Hematopoietic multipotent progenitor cell treated with erythropoietin and hydrocortisone succinate and interleukin-3 and kit ligand, for 8 days (in vitro differentiated cells): Measurements from ENCODE around the gene TMEM100.
A peak's percentile ranks its signal among the peaks of the same experiment; 100 is the strongest.

ENCODE experiments used
- DNase-seq: peaks from one replicate; pipeline ENCODE4 v3.0.0-alpha.2; 2015

Gene TMEM100

DNA sequence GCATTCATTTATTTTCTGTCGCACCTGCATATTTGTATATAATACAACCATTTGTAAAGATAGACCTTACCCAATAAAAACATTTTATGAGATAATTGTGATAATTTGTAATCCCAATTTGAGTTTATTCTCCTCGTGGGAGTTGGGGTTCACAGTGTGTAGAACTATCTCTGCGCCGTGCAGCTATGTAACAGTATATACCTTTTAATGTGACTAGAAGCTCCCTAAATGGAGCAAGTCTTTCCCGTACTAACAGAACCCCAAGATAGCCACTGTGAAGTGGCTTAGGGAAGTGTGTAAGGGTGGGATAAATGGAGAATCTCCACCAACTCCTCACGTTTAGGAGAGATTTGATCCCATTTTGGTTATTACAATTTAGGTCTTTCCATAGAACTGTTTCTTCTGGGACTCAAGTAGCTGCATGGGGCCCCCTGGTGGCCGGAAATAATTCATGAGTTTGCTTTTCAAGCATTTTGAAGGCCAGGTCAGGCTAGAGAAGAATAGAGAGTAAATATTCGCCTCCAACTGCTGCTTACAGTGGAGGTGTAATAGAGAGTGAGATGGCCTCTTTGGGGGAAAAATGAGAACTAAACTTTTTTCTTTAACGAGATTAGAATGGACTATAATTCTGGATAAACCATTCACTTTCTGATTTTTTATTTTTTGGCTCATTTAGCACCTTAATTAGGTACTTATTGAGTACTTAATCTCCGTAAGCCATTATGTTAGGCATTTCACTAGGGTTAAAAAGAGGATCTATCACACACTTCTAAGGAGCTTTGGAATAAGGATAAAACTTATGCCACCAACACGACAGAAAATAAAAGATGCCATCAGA, 4.5 kb downstream of the TMEM100 start:
- DNase-seq: peak; percentile 74

DNA sequence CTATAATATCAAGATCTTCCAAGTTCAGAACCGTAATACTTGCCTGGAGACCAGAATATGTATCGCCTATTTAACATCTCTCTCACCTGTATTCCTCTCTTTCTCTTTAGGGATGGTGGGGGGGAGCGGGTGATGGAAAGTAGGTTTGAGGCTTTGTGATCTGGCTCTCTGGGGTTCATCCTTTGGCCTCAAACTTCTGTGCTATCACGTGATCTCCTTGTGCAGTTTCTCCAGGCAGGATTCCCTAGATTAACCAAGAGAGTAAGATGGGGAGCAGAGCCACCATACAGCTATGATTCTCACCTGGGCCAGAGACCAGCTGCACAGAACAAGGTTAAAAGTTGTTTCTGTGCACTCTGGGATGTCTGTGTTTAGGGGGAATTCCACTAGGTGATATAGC, 5.2 kb downstream of the TMEM100 start:
- DNase-seq: no peak

DNA sequence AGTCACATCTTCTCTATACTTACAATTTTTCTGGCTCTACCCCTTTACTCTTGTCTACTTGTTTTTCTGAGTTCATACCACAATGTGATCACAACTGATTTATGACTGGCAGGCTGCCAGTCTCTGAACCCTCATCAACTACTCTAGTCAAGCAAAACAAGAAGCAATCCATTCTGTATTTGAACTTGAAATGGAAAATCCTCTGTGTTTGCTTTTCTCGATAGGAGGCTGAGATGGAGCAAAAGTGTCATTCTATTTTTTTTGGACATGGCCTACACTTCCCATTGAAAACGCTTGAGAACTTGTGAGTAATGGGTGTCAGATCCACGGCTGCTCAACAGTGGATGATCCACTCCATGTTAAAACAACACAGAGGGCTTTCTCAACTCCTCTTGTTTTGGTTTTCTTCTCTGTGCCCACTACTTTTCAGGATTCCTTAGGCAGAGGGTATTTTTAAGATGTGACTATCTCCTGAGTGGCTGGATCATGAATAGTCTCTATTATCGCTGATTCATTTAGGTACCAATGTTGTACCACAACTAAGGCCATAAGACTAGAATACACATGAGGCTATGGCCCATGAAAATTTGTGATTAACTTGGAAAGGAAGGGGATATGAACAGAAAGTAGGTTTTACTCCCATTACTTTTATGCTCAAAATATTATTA, 11.7 kb downstream of the TMEM100 start:
- no peak for DNase-seq

DNA sequence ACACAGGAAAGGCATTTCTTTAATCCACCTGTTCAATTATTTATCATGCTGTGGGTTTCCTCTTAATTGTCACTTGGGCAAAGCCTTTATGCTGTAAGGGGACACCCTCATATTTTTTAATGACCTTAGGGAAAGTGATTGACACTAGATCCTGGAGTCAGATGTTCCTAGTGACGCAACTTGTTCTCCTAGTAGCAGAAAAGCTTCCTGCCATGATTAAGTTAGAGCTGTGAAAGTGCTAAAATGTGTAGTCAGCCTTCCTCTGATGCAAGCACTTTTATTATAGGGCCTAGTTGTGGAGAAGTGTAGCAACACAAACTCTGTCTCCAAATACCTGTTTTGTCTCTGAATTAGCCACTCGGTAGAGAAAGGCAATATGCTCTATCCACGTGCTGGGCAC, 12.3 kb downstream of the TMEM100 start:
- no peak for DNase-seq

DNA sequence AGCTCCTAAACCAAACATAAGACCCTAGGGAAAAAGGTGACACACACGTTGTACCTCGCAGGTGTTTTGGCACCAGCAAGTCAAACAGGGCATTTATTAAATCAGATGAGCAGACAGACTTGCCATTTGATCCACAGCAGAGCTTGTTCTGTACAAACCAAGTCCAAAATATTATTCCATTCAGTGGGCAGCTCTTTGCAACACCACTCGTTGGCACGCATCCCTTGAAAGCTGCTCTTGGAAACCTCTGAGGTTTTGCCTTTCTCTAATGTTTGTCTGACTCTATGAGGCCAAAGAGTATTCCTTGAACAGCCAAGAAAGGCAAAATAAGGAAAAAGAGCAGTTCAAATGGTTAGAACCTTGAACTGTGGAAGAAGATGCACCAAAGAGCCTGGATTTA, 12.7 kb downstream of the TMEM100 start:
- DNase-seq: no peak

DNA sequence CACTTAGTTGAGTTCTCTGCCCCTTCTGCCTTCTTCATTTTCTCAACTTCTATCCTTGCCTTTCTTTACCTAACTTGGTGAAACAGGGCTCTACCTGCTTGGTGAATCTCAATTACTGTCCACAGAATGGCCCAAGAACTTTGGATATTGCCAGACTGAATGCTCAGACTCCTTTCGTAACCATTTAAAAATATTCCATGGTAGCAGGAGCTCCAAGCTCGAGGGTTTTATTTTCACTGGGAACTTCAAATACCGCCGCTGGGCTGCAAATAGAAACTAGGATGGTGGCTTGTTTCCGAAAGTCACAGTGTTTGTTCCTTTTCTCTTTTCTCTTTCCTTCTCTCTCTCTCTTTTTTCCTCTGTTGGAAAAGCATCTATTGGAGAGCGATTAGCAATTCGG, 13.2 kb downstream of the TMEM100 start:
- no peak for DNase-seq

DNA sequence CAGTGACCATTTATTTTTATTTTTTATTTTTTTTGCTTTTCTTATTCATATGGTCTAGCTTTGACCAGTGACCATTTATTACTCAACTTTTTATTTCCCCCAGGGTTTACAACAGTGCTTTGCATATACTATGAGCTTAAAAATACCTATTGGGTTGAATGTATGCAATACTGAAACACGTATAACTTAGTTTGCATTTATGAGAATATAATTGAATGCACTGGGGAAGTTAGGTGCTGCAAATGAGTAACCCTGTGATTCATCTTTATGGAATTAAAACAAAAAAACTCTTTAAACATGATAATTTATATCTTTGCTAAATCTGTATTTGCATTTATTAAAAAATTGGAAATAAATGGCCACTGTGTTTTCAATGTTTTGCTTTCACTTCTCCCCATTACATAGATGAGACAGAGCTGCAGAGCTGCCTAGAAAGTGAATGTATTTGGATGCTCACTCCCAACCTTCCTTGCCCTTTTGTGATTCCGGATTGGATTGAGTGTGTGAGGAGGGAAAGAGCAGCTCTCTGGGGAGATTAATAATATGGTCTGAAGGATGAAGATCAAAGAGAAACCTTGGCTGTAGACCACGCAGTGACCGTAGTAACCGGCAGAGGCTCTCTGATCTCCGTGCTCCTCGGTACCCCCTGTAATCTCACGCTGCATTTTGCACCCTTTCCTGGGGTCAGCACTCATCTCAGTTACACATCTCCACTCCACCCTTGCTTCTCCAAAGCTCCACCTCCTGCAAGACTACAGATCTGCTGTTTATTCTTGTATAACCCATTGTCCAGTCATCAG, 14.3 kb downstream of the TMEM100 start:
- DNase-seq: no peak

DNA sequence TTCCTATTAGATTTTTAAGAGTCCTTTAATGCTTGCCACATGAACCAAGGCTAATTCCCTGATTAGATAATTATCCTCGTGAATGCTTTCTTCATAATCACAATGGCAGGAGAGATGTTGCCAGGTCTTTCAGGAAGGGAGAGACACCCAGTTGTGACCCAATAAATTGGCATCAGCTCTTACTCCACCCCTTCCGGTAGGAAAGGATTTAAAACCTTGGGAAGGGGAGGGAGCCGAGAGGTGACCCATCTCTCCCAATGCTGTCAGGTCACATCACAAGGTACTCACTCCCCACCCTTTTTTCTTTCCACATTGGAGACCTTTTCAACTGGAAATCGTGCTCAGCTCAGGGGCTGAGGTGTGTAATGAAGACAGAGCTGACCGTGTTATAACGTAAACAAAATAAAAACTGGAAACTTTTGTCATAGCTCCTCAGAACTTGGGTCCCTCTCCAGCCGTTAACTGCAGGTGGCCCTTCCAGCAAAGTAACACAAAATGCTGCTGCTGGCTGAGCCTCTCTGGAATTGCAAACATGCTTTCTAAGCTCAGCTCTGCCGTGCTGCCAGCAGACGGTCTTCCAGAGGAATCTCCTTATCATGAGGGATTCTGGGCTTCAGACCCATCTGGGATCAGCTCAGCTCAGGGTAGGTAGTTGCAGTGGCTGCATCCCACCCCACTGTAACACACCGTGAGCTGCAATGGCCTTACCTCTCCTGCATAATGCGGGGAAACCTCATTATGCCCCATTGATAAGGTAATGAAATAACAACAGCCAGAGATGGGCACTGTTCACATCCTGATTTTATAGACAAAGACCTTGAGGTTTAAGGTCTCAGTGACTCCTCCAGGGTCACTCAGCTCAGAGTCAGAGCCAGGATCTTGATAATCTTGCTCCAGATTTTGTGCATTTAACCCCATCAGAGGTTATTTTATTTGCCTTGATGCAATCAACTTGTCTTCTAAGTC, 15.6 kb downstream of the TMEM100 start:
- DNase-seq: no peak

DNA sequence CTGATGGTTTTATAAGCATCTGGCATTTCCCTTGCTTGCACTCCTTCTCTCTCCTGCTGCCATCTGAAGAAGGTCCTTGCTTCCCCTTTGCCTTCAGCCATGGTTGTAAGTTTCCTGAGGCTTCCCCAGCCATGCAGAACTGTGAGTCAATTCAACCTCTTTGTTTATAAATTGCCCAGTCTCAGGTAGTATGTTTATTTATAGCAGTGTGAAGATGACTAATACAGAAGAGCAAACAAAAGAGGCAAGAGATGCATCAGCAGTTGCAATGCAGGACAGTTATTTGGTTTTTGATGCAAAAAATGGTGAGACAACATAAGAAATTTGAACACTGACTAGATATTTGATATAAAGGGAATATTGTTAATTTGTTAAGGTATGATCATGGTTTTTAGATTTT, 16.8 kb downstream of the TMEM100 start:
- DNase-seq: no peak

DNA sequence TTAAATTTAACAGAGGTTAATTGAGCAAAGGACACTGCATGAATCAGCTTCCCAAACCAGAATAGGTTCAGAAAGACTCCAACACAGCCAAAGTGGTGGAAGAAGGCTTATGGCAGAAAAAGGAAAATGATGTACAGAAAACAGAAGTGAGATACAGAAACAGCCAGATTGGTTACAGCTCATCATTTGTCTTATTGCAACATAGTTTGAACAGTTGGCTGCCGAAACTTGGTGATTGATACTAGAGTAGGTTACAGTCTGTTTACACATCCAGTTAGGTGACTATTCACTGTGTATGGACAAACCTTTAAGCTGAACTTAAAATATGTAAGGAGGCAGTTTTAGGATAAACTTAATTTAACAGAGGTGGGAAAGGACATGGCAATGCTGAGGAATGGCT, 18.3 kb downstream of the TMEM100 start:
- DNase-seq: no peak

DNA sequence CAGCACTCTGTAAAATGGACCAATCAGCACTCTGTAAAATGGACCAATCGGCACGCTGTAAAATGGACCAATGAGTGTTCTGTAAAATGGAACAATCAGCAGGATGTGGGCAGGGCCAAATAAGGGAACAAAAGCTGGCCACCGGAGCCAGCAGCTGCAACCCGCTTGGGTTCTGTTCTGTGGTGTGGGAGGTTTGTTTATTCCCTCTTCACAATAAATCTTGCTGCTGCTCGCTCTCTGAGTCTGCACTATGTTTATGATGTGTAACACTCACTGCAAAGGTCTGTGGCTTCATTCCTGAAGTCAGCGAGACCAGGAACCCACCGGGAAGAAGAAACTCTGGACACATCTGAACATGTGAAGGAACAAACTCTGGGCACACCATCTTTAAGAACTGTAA, 20.5 kb downstream of the TMEM100 start:
- no peak for DNase-seq

DNA sequence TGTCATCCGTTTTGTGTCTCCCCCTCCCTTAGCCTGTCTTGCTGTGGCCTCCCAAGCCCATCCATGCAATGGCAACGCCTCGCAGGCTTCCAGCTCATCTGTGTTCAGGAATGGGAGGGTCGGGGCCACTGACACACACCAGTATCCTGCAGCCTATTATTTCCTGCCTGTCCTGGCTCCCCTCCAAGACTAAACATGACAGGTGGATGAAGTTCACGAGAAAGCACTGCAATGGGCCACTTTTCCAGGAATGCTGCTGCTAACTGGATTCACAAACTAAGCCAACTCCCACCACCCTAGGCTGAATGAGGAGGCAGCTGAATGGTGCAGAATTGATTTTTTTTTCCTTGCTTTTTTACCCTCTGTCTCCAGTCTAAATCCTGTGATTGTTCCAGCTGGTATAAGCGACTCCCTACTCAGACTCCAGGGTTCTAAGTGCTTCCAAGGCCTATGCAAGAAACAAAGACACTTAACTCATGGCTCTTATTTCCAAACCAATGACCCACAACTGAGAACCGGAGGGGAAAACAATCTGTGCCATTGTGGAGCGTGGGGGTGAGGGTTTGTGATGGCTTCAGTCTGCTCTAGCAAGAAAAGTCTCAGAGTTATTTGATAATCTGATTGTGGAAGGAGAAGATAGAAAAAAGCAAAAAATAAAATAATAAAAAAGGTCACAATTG, 23.3 kb downstream of the TMEM100 start:
- no peak for DNase-seq

DNA sequence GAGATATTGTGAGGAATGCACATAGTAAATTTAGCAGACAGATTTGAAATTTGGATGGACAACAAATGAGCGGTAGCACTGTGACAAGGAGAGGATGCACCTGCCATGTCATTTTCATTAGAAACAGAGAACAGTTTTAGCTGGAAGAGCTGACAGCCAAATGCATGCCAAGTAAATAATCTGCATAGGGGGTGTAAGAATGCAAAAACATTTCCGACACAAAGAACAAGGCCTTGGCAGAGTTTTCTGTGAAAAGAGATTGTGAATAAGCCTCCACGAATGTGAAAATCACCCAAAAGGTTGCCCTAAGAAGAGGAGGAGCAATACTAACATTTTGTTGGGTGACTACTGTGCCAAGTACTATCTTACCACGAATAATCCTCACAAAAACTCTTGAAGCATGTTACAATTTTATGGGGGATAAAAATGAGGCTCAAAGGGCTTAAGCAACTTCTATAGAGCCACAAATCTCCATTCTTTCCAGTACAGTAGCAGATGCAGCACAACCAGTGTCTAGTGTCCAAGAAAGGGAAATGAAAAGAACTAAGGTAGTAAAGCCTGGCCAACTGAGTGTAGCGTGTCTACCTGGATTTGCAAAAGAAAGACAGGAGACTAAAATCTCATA, 28.3 kb downstream of the TMEM100 start:
- no peak for DNase-seq

DNA sequence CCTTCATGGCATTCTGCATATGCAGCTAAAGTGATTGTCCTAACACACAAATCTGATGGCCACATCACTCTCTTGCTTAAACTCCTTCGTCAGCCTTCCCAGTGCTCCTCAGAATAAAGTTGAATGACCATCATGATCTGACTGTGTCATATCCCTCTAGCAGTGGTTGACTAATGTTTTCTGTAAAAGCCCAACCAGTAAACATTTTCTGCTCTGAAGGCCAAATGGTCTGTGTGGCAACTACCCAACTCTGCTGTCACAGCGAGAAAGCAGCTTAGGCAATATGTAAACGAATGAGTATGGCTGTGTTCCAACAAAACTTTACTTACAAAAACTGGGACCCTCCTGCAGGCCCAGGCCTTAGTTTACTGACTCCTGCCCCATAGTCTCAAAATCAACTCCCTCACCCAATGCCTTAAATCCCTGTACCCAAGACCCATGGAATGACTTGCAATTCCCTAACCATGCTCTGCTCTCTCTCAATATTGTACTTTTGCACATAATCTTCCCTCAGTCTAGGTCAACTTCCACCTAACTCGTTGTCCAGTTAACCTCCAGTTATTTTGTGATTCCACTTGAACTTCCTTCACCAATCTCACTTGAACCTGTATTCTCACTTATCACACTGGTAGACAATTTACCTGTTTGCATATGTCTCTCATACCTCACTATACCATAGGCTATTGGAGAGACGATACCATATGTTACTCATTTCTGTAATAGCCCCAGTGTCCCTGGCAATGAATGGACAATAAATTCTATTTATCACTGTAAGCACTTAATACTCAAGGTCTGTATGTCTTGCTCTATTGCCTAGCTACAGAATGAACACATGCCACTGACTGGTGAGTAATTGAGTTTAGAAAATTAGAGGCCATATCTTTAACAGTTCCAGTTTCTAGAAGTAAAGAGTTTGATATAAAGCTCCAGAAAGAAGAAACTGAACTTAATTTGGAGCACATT, 29.1 kb downstream of the TMEM100 start:
- no peak for DNase-seq

DNA sequence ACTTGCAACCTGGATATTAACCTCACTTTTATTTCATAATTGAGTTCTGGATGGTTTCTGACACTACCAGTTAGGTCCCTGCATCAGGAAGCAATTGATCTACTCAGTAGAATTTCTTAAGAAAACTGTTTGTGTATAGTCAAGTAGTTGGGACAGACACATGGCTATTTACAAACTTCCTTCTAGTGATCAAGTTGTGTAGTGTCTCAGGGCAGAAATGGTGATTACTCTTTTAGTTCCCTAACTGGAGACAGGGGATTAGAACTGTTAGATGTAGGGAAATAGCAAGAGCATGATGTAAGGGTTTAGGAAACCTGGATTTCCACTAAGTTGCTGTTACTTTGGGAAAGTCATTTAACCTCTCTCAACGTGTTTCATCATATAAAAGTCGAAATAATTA, 30.4 kb downstream of the TMEM100 start:
- no peak for DNase-seq

DNA sequence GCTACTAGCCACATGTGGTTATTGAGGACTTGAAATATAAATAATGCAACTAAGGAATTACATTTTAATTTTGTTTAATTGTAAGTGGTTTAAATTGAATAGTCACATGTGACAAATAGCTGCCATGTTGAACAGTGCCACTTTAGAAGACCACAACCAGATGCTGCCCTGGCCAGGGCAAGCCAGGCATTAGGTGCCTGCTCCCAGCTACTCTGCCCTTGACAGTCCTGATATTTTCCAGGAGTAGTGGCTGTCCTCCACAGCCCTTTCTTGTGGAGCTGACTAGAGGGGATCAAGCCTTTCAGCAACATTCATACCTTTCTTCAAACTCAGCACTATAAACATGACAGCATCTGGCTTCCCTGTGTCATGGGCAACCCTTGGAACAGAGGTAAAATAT, 31.0 kb downstream of the TMEM100 start:
- DNase-seq: no peak

DNA sequence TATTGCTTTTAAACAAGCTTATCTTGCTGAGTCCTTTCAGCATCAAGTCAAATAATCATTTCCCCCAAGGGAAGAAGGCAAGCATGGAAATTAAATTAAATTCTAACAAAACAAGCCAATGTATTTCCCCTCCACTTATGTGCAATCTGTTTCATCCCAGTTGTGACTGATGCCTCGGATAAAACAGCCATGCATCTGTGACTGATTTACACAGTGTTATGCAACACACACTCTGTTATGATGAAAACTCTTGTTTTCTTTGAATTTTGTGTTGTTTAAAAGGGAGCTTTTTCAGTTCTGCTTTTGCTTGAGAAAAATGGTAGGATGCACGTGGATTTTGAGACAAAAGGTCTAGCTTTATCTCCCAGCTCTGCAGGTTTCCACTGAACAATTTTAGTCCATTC, 32.6 kb downstream of the TMEM100 start:
- DNase-seq: no peak

DNA sequence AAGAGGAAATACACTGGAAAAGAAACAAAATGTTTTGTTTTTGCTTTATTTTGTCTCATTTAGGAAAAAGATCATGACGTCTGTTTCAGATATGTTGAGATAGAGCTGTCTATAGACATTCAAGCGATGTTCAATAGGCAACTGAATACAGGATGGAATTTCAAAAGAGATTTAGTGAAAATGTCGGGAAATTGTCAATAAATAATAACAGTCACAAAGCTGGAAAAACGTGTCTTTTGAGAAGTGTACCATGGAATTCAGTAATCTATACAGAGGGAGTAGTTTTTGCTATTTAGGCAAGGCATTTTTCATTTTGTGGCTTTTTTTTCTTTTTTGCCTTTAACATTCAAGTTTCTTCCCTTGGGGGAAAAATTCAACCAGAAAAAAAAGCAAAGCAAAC, 33.0 kb downstream of the TMEM100 start:
- DNase-seq: no peak

DNA sequence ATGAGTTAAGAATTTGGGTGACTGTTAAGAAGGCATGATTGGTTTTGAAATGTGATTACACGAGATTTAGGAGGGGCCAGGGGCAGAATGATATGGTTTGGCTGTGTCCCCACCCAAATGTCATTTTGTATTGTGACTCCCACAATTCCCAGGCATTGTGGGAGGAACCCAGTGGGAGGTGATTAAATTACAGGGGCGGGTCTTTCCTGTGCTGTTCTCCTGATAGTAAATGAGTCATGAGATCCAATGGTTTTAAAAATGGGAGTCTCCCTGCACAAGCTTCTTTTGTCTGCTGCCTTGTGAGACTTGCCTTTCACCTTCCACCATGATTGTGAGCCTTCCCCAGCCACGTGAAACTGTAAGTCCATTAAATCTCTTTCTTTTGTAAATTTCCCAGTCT, 34.6 kb downstream of the TMEM100 start:
- no peak for DNase-seq

DNA sequence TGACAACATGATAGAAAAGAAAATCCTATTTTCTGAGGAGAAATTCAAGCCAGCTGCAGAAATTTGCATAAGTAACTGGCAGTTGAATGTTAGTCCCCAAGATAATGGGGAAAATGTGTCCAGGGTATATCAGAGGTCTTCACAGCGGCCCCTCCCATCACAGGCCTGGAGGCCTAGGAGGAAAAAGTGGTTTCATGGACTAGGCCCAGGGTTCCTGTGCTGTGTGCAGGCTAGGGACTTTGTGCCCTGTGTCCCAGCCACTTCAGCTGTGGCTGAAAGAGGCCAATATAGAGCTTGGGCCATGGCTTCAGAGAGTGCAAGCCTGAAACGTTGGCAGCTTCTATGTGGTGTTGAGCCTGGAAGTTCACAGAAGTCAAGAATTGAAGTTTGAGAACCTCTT, 35.6 kb downstream of the TMEM100 start:
- no peak for DNase-seq
